Loucy (cell line): ENCODE data around the gene PHRF1.

Experiments used
- CTCF ChIP-seq: fragments of 200-600 bp; sonication (generic); conservative IDR thresholded peaks from 2 replicates; pipeline ENCODE4 v1.5.1; 2014; ENCODE audit warnings: mild to moderate bottlenecking, antibody characterized with exemption, low read length
- EZH2phosphoT487 ChIP-seq: fragments of 200-600 bp; IDR thresholded peaks from 2 replicates; pipeline ENCODE4 v1.6.1; 2018; ENCODE audit warnings: antibody characterized with exemption, mild to moderate bottlenecking, moderate library complexity, borderline replicate concordance

DNA sequence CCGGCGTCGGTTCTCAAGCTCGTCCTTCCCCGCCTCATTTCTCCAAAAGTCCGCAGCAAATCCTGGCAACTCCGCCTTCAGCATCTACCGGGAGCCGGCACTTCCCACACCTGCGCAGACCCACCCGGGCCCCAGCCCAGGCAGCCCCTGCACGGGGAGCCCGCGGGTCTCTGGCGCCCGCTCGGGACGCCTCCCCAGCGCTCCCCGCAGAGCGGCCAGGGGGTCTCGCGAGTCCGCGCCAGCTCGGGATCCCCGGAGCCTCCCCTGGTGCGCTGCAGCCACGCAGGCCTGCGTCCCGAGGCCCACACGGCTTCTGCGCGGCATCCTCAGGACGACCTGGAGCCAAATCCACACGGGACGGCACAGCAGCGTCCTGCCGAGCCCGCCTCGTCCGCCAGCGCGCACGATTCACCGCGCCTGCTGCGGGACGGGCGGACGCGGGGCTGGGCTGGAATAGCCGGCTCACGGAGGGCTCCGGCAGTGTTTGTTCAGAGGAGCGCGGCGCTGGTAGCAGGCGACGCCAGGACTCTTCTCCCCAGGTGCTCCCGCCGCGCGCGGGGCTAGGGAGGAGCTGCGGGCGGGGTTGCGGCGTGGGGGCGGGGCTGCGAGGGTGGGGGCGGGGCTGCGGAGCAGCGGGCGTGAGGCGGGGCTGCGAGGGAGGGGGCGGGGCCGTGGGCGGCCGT lies 816 bp upstream of the PHRF1 start:
- TF ChIP-seq CTCF (no peak), EZH2phosphoT487 (no peak)
